HG03135 (cell line): ENCODE measurements around the gene TBC1D32.
"Not testable (repeated sequence)": the region's sequence is repeated elsewhere in the genome, so short reads cannot be mapped to it uniquely, and the experiment has no call there.

Source experiments
- ATAC-seq: cut with Tn5 transposase; IDR thresholded peaks from one replicate; pipeline ENCODE4 v1.9.1; 2021; ENCODE audit warnings: mild to moderate bottlenecking, moderate library complexity; ENCODE audit not compliant: unreplicated experiment

Gene TBC1D32

GRCh38 chr6:121222656-121223055 lies 111.6 kb downstream of the TBC1D32 start:
- ATAC-seq: no peak

- no peak for ATAC-seq
Observed at GRCh38 chr6:121216928-121217327, 117.4 kb downstream of the TBC1D32 start.

- ATAC-seq: not testable (repeated sequence)
Observed at GRCh38 chr6:121213341-121213740, 120.9 kb downstream of the TBC1D32 start.

- no peak for ATAC-seq
Observed at GRCh38 chr6:121210943-121211342, 123.3 kb downstream of the TBC1D32 start.

- peak; percentile 74 for ATAC-seq
Observed at GRCh38 chr6:121205569-121205968, 128.7 kb downstream of the TBC1D32 start.

GRCh38 chr6:121201105-121201504 lies 133.2 kb downstream of the TBC1D32 start:
- no peak for ATAC-seq

- ATAC-seq: not testable (repeated sequence)
Observed at GRCh38 chr6:121196042-121196441, 138.2 kb downstream of the TBC1D32 start.

GRCh38 chr6:121190122-121190521 lies 144.2 kb downstream of the TBC1D32 start:
- no peak for ATAC-seq

- ATAC-seq: no peak
Observed at GRCh38 chr6:121188356-121188755, 145.9 kb downstream of the TBC1D32 start.

GRCh38 chr6:121187833-121188200 lies 146.5 kb downstream of the TBC1D32 start:
- no peak for ATAC-seq

- ATAC-seq: no peak
Observed at GRCh38 chr6:121187200-121187832, 147.0 kb downstream of the TBC1D32 start.

GRCh38 chr6:121183742-121184141 lies 150.5 kb downstream of the TBC1D32 start:
- ATAC-seq: no peak

GRCh38 chr6:121175827-121176226 lies 158.5 kb downstream of the TBC1D32 start:
- ATAC-seq: no peak

- ATAC-seq: not testable (repeated sequence)
Observed at GRCh38 chr6:121172451-121172850, 161.8 kb downstream of the TBC1D32 start.

- no peak for ATAC-seq
Observed at GRCh38 chr6:121171879-121172278, 162.4 kb downstream of the TBC1D32 start.

GRCh38 chr6:121161886-121162285 lies 172.4 kb downstream of the TBC1D32 start:
- ATAC-seq: no peak

GRCh38 chr6:121160276-121160675 lies 174.0 kb downstream of the TBC1D32 start:
- no peak for ATAC-seq

- no peak for ATAC-seq
Observed at GRCh38 chr6:121158891-121159290, 175.4 kb downstream of the TBC1D32 start.

GRCh38 chr6:121158438-121158837 lies 175.8 kb downstream of the TBC1D32 start:
- ATAC-seq: no peak

GRCh38 chr6:121157906-121158305 lies 176.4 kb downstream of the TBC1D32 start:
- ATAC-seq: no peak

- ATAC-seq: no peak
Observed at GRCh38 chr6:121143476-121143875, 190.8 kb downstream of the TBC1D32 start.

GRCh38 chr6:121142093-121142492 lies 192.2 kb downstream of the TBC1D32 start:
- ATAC-seq: no peak

- no peak for ATAC-seq
Observed at GRCh38 chr6:121135425-121135824, 198.9 kb downstream of the TBC1D32 start.
